Mesendoderm (in vitro differentiated cells): ENCODE results near the gene ITGAV.

Source experiments
- DNase-seq: peaks from one replicate; pipeline ENCODE4 v3.0.0; 2013
- H2AK5ac ChIP-seq: 2 replicates; pipeline ENCODE4 v1.6.1; 2013; ENCODE audit warnings: low read length, inconsistent platforms
- H2BK120ac ChIP-seq: 2 replicates; pipeline ENCODE4 v1.6.1; 2013; ENCODE audit warnings: low read depth, mild to moderate bottlenecking, low read length, moderate library complexity, mixed read lengths
- H2BK15ac ChIP-seq: replicated peaks from 2 replicates; pipeline ENCODE4 v1.6.1; 2013; ENCODE audit warnings: low read depth, mild to moderate bottlenecking, moderate library complexity
- H2BK5ac ChIP-seq: 2 replicates; pipeline ENCODE4 v1.6.1; 2013; ENCODE audit warnings: low read length, inconsistent platforms
- H3K18ac ChIP-seq: 2 replicates; pipeline ENCODE4 v1.6.1; 2013; ENCODE audit warnings: mild to moderate bottlenecking, low read length, mixed read lengths
- H3K23ac ChIP-seq: one replicate; pipeline ENCODE4 v1.6.1; 2013; ENCODE audit warnings: low read length
- H3K27ac ChIP-seq: 2 replicates; pipeline ENCODE4 v1.5.1; 2013; ENCODE audit warnings: low read depth, mild to moderate bottlenecking, inconsistent platforms, low read length, moderate library complexity
- H3K27me3 ChIP-seq: 2 replicates; pipeline ENCODE4 v1.6.1; 2013; ENCODE audit warnings: low read length, control low read depth, mild to moderate bottlenecking, inconsistent platforms; ENCODE audit not compliant: insufficient read depth, poor library complexity
- H3K36me3 ChIP-seq: 2 replicates; pipeline ENCODE4 v1.6.1; 2013; ENCODE audit warnings: low read length, inconsistent platforms; ENCODE audit not compliant: control insufficient read depth, insufficient read depth
- H3K4ac ChIP-seq: one replicate; pipeline ENCODE4 v1.6.1; 2013; ENCODE audit warnings: low read depth, mild to moderate bottlenecking, low read length, moderate library complexity
- H3K4me1 ChIP-seq: 2 replicates; pipeline ENCODE4 v1.6.1; 2013; ENCODE audit warnings: low read depth, low read length, inconsistent platforms; ENCODE audit not compliant: control insufficient read depth
- H3K4me2 ChIP-seq: 2 replicates; pipeline ENCODE4 v1.6.1; 2013; ENCODE audit warnings: low read length
- H3K4me3 ChIP-seq: 2 replicates; pipeline ENCODE4 v1.5.1; 2013; ENCODE audit warnings: mild to moderate bottlenecking, low read length
- H3K56ac ChIP-seq: one replicate; pipeline ENCODE4 v1.6.1; 2013; ENCODE audit warnings: low read length
- H3K79me1 ChIP-seq: 2 replicates; pipeline ENCODE4 v1.6.1; 2013; ENCODE audit warnings: low read length, inconsistent platforms
- H3K79me2 ChIP-seq: 2 replicates; pipeline ENCODE4 v1.6.1; 2013; ENCODE audit warnings: mild to moderate bottlenecking, low read length; ENCODE audit not compliant: control insufficient read depth, insufficient read depth
- H3K9ac ChIP-seq: 2 replicates; pipeline ENCODE4 v1.6.1; 2013; ENCODE audit warnings: low read length, inconsistent platforms
- H4K5ac ChIP-seq: one replicate; pipeline ENCODE4 v1.6.1; 2013; ENCODE audit warnings: low read length
- H4K8ac ChIP-seq: one replicate; pipeline ENCODE4 v1.6.1; 2013; ENCODE audit warnings: low read depth, mild to moderate bottlenecking, control low read depth, low read length, moderate library complexity
- WGBS: extraction: QIAGEN DNeasy Blood & Tissue Kit; methylation state at CpG from one replicate; pipeline ENCODE4 v1.1.7; 2013; ENCODE audit warnings: low lambda C conversion rate, missing lambda C conversion rate; ENCODE audit not compliant: insufficient coverage; ENCODE audit errors: extremely low coverage; 5-methylcytosine and 5-hydroxymethylcytosine counted together

Gene ITGAV

GRCh38 chr2:186641132-186641806, 51.4 kb downstream of the ITGAV start:
- no peak overlapping the region for H3K4ac ChIP-seq
- no peak overlapping the region for H3K9ac ChIP-seq
- H2BK15ac ChIP-seq: no peak overlapping the region
- H4K5ac ChIP-seq: no peak overlapping the region
- H3K56ac ChIP-seq: no peak overlapping the region
- no peak overlapping the region for H2BK5ac ChIP-seq
- H3K79me1 ChIP-seq: no peaks in the 10 kb centered on the region
- no peak overlapping the region for H3K27ac ChIP-seq
- H4K8ac ChIP-seq: no peak overlapping the region
- H3K27me3 ChIP-seq: no peaks in the 10 kb centered on the region
- H3K4me2 ChIP-seq: no peak overlapping the region
- DNase-seq: no peak
- H3K36me3 ChIP-seq: peaks cover 4% of the 10 kb centered on the region
- WGBS: no CpG with 5 or more reads among the region's 4 CpGs
- no peak overlapping the region for H2AK5ac ChIP-seq
- H3K23ac ChIP-seq: no peak overlapping the region
- no peak overlapping the region for H3K4me3 ChIP-seq
- no peak overlapping the region for H2BK120ac ChIP-seq
- no peaks in the 10 kb centered on the region for H3K4me1 ChIP-seq
- H3K18ac ChIP-seq: no peak overlapping the region
- no peaks in the 10 kb centered on the region for H3K79me2 ChIP-seq

GRCh38 chr2:186641807-186642321, 52.0 kb downstream of the ITGAV start:
- Histone ChIP-seq H3K36me3 (peaks cover 4% of the 10 kb centered on the region), H2BK5ac (no peak overlapping the region), H2BK15ac (no peak overlapping the region), H3K27me3 (no peaks in the 10 kb centered on the region), H3K27ac (no peak overlapping the region), H3K4me1 (no peaks in the 10 kb centered on the region), H3K4me2 (no peak overlapping the region), H3K9ac (no peak overlapping the region), H3K79me1 (no peaks in the 10 kb centered on the region), H3K79me2 (no peaks in the 10 kb centered on the region), H4K5ac (no peak overlapping the region), H2AK5ac (no peak overlapping the region), H3K4me3 (no peak overlapping the region), H3K4ac (no peak overlapping the region), H4K8ac (no peak overlapping the region), H3K56ac (no peak overlapping the region), H3K23ac (no peak overlapping the region), H2BK120ac (no peak overlapping the region), H3K18ac (no peak overlapping the region)
- no CpG with 5 or more reads among the region's 2 CpGs for WGBS
- DNase-seq: peak; percentile 76

GRCh38 chr2:186644791-186645190, 54.9 kb downstream of the ITGAV start:
- H3K4me2 ChIP-seq: no peak overlapping the region
- no peak overlapping the region for H3K18ac ChIP-seq
- no peak for DNase-seq
- no peak overlapping the region for H3K27ac ChIP-seq
- no peak overlapping the region for H2AK5ac ChIP-seq
- H4K8ac ChIP-seq: no peak overlapping the region
- no peak overlapping the region for H3K4me3 ChIP-seq
- H2BK120ac ChIP-seq: no peak overlapping the region
- no peak overlapping the region for H3K56ac ChIP-seq
- no peak overlapping the region for H4K5ac ChIP-seq
- no peaks in the 10 kb centered on the region for H3K79me2 ChIP-seq
- no peak overlapping the region for H3K9ac ChIP-seq
- H2BK15ac ChIP-seq: no peak overlapping the region
- no peak overlapping the region for H2BK5ac ChIP-seq
- H3K4ac ChIP-seq: no peak overlapping the region
- peaks cover 4% of the 10 kb centered on the region for H3K36me3 ChIP-seq
- 100% methylated on average over 1 of the region's 5 CpGs for WGBS
- no peaks in the 10 kb centered on the region for H3K27me3 ChIP-seq
- H3K23ac ChIP-seq: no peak overlapping the region
- no peaks in the 10 kb centered on the region for H3K4me1 ChIP-seq
- H3K79me1 ChIP-seq: no peaks in the 10 kb centered on the region

- no peak overlapping the region for H3K18ac ChIP-seq
- H3K4me3 ChIP-seq: no peak overlapping the region
- H3K79me2 ChIP-seq: no peaks in the 10 kb centered on the region
- no peak overlapping the region for H3K4me2 ChIP-seq
- no peak overlapping the region for H3K23ac ChIP-seq
- no peak overlapping the region for H3K56ac ChIP-seq
- H3K79me1 ChIP-seq: no peaks in the 10 kb centered on the region
- H3K27me3 ChIP-seq: no peaks in the 10 kb centered on the region
- H3K36me3 ChIP-seq: peaks cover 4% of the 10 kb centered on the region
- no peak overlapping the region for H3K9ac ChIP-seq
- H4K5ac ChIP-seq: no peak overlapping the region
- H2AK5ac ChIP-seq: no peak overlapping the region
- no peak for DNase-seq
- no peaks in the 10 kb centered on the region for H3K4me1 ChIP-seq
- H3K4ac ChIP-seq: no peak overlapping the region
- no peak overlapping the region for H3K27ac ChIP-seq
- no peak overlapping the region for H4K8ac ChIP-seq
- H2BK5ac ChIP-seq: no peak overlapping the region
- no peak overlapping the region for H2BK120ac ChIP-seq
- H2BK15ac ChIP-seq: no peak overlapping the region
- no CpG with 5 or more reads among the region's 2 CpGs for WGBS
These were observed 56.1 kb downstream of the ITGAV start for GRCh38 chr2:186645999-186646398.

- Histone ChIP-seq H4K5ac (no peak overlapping the region), H3K79me1 (no peaks in the 10 kb centered on the region), H3K9ac (no peak overlapping the region), H2BK120ac (no peak overlapping the region), H3K27ac (no peak overlapping the region), H3K36me3 (peaks cover 2% of the 10 kb centered on the region), H3K4me1 (no peaks in the 10 kb centered on the region), H3K4ac (no peak overlapping the region), H2BK5ac (no peak overlapping the region), H3K56ac (no peak overlapping the region), H2BK15ac (no peak overlapping the region), H3K18ac (no peak overlapping the region), H4K8ac (no peak overlapping the region), H3K79me2 (no peaks in the 10 kb centered on the region), H2AK5ac (no peak overlapping the region), H3K4me3 (no peak overlapping the region), H3K23ac (no peak overlapping the region), H3K4me2 (no peak overlapping the region), H3K27me3 (no peaks in the 10 kb centered on the region)
- no peak for DNase-seq
- WGBS: no CpG with 5 or more reads among the region's 2 CpGs
These were observed 58.3 kb downstream of the ITGAV start for GRCh38 chr2:186648130-186648529.

- Histone ChIP-seq H3K4me3 (no peak overlapping the region), H4K5ac (no peak overlapping the region), H3K79me2 (no peaks in the 10 kb centered on the region), H3K27me3 (no peaks in the 10 kb centered on the region), H2BK5ac (no peak overlapping the region), H3K36me3 (peaks cover 2% of the 10 kb centered on the region), H2BK15ac (no peak overlapping the region), H2BK120ac (no peak overlapping the region), H4K8ac (no peak overlapping the region), H2AK5ac (no peak overlapping the region), H3K18ac (no peak overlapping the region), H3K4me2 (no peak overlapping the region), H3K27ac (no peak overlapping the region), H3K56ac (no peak overlapping the region), H3K9ac (no peak overlapping the region), H3K23ac (no peak overlapping the region), H3K4ac (no peak overlapping the region), H3K4me1 (no peaks in the 10 kb centered on the region), H3K79me1 (no peaks in the 10 kb centered on the region)
- WGBS: no CpG with 5 or more reads among the region's 1 CpG
- no peak for DNase-seq
These were observed 63.7 kb downstream of the ITGAV start for GRCh38 chr2:186653511-186653910.
